ENCODE measurements around the gene PRDM15. TPM values are rescaled to one million over a fixed set of nuclear protein-coding genes. Genes with fewer than 3 reads are reported as not detected.

PRDM15 gene
- total RNA-seq, 2 experiments from 2014 or later: 10.4 to 12.0 TPM

- Histone ChIP-seq H3K4me1 (ENCODE audit: insufficient read depth, low read length) (peaks cover 17% of the 10 kb centered on the region), H3K4me3 (ENCODE audit: low read length) (no peak overlapping the region), H3K27me3 (ENCODE audit: control insufficient read depth in 1 of 2, insufficient read depth in 2 of 2, low read length in 2 of 2) (peaks cover 36 to 45% of the 10 kb centered on the region in 2 experiments), H3K27ac (ENCODE audit: low read depth in 1 of 2, low read length in 2 of 2) (no peak overlapping the region), H3K36me3 (ENCODE audit: insufficient read depth, low read length) (no peaks in the 10 kb centered on the region), H3K9me3 (ENCODE audit: control insufficient read depth in 1 of 2, insufficient read depth in 1 of 2, low read length in 2 of 2) (peaks cover 0 to 3% of the 10 kb centered on the region in 2 experiments)
- intact Hi-C loops (cut with DNase I, micrococcal nuclease): no loop called here
- TF ChIP-seq, protein P1, sequence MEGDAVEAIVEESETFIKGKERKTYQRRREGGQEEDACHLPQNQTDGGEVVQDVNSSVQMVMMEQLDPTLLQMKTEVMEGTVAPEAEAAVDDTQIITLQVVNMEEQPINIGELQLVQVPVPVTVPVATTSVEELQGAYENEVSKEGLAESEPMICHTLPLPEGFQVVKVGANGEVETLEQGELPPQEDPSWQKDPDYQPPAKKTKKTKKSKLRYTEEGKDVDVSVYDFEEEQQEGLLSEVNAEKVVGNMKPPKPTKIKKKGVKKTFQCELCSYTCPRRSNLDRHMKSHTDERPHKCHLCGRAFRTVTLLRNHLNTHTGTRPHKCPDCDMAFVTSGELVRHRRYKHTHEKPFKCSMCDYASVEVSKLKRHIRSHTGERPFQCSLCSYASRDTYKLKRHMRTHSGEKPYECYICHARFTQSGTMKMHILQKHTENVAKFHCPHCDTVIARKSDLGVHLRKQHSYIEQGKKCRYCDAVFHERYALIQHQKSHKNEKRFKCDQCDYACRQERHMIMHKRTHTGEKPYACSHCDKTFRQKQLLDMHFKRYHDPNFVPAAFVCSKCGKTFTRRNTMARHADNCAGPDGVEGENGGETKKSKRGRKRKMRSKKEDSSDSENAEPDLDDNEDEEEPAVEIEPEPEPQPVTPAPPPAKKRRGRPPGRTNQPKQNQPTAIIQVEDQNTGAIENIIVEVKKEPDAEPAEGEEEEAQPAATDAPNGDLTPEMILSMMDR (IDR thresholded peaks at IDR 0.05): no peak
- DNase-seq: no peak
- ChIA-PET CTCF (no interaction called here), POLR2A (no interaction called here)
- Mint-ChIP-seq H3K27ac (no peak overlapping the region), H3K4me1 (ENCODE audit: low read depth) (peaks cover 17% of the 10 kb centered on the region), H3K9me3 (no peaks in the 10 kb centered on the region), H3K4me3 (no peak overlapping the region), H3K36me3 (ENCODE audit: low read depth) (no peaks in the 10 kb centered on the region), H3K27me3 (peaks cover 88% of the 10 kb centered on the region)
- ATAC-seq (ENCODE audit: poor library complexity): no peak
Measured at GRCh38 chr21:41772351-41773080, 106.6 kb downstream of the PRDM15 start.

GRCh38 chr21:41771625-41771945 lies 107.6 kb downstream of the PRDM15 start:
- H3K4me3 Mint-ChIP-seq: no peak overlapping the region
- no peaks in the 10 kb centered on the region for H3K9me3 Mint-ChIP-seq
- no peak for DNase-seq
- H3K27ac Mint-ChIP-seq: no peak overlapping the region
- H3K4me1 Mint-ChIP-seq (ENCODE audit: low read depth): peaks cover 23% of the 10 kb centered on the region
- Histone ChIP-seq H3K4me1 (ENCODE audit: insufficient read depth, low read length) (peaks cover 26% of the 10 kb centered on the region), H3K27me3 (ENCODE audit: control insufficient read depth in 1 of 2, insufficient read depth in 2 of 2, low read length in 2 of 2) (peaks cover 34 to 48% of the 10 kb centered on the region in 2 experiments), H3K4me3 (ENCODE audit: low read length) (no peak overlapping the region), H3K27ac (ENCODE audit: low read depth in 1 of 2, low read length in 2 of 2) (no peak overlapping the region), H3K9me3 (ENCODE audit: control insufficient read depth in 1 of 2, insufficient read depth in 1 of 2, low read length in 2 of 2) (peaks cover 0 to 3% of the 10 kb centered on the region in 2 experiments), H3K36me3 (ENCODE audit: insufficient read depth, low read length) (no peaks in the 10 kb centered on the region)
- ChIA-PET CTCF (no interaction called here), POLR2A (no interaction called here)
- H3K36me3 Mint-ChIP-seq (ENCODE audit: low read depth): no peaks in the 10 kb centered on the region
- peaks cover 85% of the 10 kb centered on the region for H3K27me3 Mint-ChIP-seq
- TF ChIP-seq, protein P1 (IDR thresholded peaks at IDR 0.05): no peak
- ATAC-seq (ENCODE audit: poor library complexity): no peak
- intact Hi-C loops (cut with DNase I, micrococcal nuclease): no loop called here

- peaks cover 32 to 53% of the 10 kb centered on the region in 2 experiments for H3K27me3 ChIP-seq (ENCODE audit: control insufficient read depth in 1 of 2, insufficient read depth in 2 of 2, low read length in 2 of 2)
- peaks cover 0 to 6% of the 10 kb centered on the region in 2 experiments for H3K9me3 ChIP-seq (ENCODE audit: control insufficient read depth in 1 of 2, insufficient read depth in 1 of 2, low read length in 2 of 2)
- peaks cover 31% of the 10 kb centered on the region for H3K4me1 ChIP-seq (ENCODE audit: insufficient read depth, low read length)
- no peaks in the 10 kb centered on the region for H3K36me3 ChIP-seq (ENCODE audit: insufficient read depth, low read length)
- no peaks in the 10 kb centered on the region for H3K36me3 Mint-ChIP-seq (ENCODE audit: low read depth)
- no peak for ATAC-seq (ENCODE audit: poor library complexity)
- H3K27ac Mint-ChIP-seq: no peak overlapping the region
- H3K4me1 Mint-ChIP-seq (ENCODE audit: low read depth): peaks cover 23% of the 10 kb centered on the region
- no peaks in the 10 kb centered on the region for H3K9me3 Mint-ChIP-seq
- H3K4me3 Mint-ChIP-seq: peak overlapping the region; percentile 9
- H3K4me3 ChIP-seq (ENCODE audit: low read length): no peak overlapping the region
- ChIA-PET CTCF (no interaction called here), POLR2A (interaction anchor here (1.0 kb wide), 1 partner anchor 8 kb away, joined by 3 read pairs; no protein-coding TSS in a partner anchor)
- no peak for DNase-seq
- intact Hi-C loops (cut with DNase I, micrococcal nuclease): no loop called here
- no peak overlapping the region for H3K27ac ChIP-seq (ENCODE audit: low read depth in 1 of 2, low read length in 2 of 2)
- TF ChIP-seq, protein P1 (IDR thresholded peaks at IDR 0.05): no peak
- H3K27me3 Mint-ChIP-seq: peaks cover 84% of the 10 kb centered on the region
Measured at GRCh38 chr21:41770901-41771624, 108.1 kb downstream of the PRDM15 start.
